Measurements from ENCODE around the gene HSD11B2.

HSD11B2 gene

DNA sequence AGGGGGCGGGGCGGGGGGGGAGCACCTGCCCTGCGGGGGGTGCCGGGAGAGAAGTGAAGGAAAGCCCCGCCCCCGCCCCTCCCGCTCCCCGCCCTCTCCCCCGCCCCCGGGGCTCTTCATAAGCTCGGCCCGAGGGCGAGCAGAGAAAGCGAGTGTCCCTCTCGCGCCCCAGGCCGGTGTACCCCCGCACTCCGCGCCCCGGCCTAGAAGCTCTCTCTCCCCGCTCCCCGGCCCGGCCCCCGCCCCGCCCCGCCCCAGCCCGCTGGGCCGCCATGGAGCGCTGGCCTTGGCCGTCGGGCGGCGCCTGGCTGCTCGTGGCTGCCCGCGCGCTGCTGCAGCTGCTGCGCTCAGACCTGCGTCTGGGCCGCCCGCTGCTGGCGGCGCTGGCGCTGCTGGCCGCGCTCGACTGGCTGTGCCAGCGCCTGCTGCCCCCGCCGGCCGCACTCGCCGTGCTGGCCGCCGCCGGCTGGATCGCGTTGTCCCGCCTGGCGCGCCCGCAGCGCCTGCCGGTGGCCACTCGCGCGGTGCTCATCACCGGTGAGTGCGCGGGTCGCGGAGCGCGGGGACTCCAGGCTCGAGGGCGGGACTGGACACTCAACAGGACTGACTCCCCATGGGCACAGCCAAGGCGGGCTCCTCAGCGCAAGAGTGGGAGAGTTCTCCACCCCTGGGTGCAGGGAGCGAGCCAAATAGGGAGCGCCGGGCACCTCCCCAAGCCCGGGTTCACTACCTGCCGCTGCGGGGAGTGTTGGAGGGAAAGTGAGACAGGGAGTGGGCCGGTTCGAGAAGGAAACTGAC lies at the start of gene HSD11B2:
HSD11B2 (plus strand) TSS at position 145 of the 798 bp plus-strand sequence; CDS start at position 273, 128 bp downstream.
- peak; percentile 60 for DNase-seq

DNA sequence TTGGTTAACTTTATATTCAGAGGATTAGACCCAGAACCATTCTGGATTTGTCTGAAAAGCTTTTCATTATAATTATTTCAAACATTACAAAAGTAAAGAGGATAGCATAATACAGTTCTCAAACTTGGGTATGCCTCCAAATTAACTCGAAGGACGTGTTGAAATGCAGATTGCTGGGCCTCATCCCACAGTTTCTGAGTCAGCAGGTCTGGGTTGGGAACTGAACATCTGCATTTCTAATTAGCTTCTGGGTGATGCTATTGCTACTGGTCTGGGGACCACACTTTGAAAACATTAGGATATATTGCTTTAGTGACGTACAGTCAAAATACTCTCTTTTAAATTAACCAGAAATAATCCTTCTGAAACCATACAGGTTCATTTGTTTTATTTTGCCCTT lies 47.6 kb upstream of the HSD11B2 start:
- peak; percentile 30 for DNase-seq

DNA sequence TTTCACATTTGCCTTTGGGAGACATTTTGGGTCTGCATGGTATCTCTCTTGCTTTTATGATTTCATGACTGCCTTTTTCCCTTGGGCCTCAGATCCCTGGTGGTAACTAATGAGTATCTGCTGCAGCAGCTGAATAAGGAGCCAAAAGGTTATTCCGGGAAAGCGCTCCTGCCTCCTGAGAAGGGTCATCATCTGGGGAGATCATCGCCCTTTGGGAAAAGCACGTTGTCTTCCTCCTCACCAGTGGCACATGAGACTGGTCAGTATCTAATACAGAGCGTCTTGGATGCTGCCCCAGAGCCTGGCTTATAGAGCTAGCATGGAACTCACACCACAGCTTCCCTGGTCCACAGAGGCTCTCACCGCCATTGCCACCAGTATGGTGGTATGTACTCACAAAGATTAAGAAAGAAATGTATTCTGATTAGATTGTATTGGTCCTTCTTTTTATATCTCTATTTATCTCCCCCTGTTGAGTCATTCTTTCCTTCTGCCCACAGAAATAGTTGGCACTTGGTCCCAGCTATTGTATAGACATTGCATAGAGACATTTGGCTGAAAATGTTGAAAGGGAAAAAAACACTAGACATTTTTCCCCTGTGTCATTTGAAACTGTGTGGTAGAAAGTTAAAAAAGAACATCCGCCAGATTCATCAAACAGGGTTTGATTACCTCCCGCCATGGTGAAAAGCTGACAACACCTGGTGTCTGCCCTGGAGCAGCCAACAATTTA lies 46.0 kb upstream of the HSD11B2 start:
- no peak for DNase-seq

DNA sequence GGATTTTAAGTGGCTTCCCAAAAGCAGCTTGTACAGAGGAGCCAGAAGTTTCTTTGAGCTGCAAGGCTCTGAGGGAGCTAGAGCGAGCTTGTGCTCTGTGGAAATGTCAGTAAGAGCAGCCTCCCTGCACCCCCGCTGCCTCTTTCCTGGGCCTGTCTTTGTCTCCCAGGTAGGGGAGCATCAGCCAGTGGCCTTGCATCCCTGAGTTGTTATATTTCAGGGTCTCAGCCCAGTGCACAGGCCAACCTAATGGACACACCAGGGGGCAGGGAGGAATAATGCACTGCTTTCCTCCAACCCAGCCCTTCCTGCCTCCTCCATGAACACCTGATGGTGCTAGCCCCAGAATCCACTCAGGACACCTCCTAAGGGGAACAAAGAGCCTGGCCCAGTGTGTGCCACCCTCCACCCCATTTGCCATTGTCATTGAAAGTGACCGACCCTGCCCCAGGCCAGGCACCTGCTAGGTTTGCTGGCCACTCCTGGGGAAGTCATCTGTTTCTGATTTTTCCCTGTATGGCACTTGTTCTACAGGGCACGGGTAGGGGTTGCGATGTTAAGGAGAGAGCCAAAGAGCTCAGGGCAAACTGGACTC lies 44.0 kb upstream of the HSD11B2 start:
- DNase-seq: no peak

DNA sequence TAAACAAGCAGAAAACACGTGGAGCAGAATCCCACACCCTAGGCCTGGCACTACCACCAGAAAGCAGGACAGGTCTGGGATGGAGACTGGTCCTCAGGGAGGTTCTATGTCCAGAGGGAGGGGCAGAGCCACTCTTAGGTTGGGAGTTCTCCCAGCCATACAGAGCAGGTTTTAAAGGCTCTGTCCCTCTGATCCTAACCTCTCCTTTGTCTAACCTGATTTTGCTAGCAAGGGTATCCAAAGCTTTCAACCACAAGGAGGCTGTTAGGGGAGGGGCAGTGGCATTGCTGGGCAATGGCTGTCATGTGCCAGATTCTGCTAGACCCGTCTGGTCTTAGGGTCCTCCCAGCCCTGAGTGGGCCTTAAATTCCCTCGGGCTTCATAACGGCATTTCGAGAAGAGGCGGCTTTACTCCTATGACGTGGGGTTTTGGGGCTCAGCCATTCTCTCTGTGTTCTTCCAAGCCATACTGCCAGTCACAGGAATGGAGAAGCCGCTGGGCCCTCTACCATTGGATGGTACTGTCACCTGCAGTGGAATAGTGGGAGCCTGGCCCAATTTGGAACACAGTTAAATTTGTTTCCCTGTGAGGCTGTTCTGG lies 43.3 kb upstream of the HSD11B2 start:
- no peak for DNase-seq

DNA sequence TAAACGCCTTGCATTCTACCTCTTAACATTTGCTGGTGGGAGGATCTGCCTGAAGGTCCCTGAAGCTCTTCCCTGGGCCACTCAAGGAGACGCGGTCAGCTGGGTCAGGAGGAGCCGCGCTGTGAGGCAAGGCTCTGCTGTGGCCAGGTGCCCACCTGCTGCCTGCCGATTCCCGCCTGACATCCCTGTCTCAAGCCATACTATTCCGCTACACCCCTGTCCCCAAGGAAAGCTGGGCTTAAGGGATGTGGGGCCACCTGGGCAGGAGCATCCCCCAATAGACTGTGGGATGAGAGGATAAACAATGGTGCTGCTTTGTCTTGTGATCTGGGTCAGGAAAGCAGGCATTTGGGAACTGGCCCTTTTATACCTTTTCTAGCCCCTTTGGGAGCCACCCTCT lies 42.7 kb upstream of the HSD11B2 start:
- no peak for DNase-seq

DNA sequence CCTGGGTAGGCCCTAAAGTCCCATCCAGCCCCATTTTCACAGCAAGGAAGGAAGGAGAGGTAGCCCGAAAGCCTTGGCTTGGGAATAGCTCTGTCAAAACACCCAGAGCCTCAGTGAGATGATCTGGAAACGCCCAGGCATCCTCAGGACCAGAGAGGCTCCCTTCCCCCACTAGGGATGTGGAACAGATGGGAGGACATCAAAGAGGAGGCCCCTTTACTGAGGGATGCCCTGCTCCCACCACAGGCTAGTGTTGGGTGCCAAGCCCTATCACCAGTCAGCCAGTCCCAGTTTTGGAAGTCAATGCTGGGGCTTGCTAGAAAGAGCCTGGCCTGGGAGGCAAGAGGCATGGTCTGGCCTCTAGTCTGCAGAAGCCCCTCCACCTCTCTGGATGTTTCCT lies 42.3 kb upstream of the HSD11B2 start:
- DNase-seq: no peak

DNA sequence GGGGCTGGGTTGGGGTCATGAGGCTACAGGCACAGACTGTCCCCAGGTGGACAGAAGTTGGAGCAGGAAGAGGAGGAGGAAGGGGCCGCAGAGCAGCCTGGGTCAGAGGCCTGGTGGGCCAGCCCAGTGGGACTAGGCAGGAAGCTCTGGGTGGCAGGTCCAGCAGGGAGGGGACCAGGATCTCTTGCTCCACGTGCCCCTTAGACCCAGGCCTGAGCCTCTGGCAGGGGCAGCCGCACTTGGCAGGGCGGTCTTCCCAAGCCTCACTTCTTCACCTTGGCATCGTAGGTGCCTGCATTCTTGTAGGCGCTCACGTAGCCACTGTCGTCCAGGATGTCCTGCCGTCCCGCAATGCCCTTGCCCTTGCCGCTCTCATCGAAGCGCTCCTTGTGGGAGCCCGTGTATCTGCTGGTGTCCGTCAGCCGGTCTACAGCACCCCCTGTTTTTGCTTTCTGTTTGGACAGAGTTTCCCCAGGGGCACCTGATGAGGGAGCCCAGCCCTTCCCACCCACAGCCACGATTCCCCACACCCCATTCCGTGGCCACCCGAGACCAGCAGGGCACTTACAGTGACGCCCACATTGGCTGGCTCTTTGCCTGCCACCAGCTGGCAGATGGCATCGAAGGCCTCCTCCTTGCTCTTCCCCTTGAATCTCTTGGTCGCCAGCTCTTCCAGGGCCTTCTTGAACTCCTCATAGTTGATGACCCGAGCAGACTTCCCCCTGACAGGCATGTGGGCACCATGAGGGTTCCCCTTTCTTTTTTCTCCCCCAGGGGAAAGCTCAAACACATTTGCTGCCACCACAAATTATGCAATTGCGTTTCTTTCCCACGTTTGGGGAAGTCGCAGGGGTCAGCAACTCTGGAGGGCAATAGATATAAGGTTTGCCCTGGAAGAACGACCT lies 40.8 kb upstream of the HSD11B2 start:
- DNase-seq: peak; percentile 92

DNA sequence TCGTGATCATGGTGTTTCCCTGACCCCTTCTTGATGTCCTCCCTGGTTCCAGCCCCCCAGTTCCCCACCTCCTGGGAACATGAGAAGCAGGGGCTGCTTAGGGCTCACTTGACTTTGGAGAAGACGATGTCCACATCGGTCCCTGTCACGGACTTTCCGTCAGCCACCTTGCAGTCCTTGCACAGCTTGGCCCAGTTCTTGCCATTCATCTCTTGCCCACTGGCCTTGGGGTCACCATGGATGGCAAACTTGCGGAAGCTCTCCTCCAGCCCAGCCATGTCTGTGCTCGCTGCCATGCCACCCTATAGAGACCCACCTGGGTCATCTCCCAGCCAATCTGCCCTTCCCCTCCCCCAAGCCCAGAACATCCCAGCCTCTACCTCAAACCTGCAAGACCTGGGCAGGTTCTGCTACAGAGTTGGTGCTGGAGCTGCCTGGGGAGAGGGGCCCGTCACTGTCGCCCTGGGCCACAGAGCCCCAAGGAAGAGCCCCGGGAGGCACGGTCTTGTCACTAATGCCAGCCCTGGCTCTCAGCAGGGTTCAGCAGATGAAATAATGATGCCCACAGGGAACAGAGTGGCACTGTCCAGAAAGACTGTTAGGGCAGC lies 40.0 kb upstream of the HSD11B2 start:
- DNase-seq: no peak

DNA sequence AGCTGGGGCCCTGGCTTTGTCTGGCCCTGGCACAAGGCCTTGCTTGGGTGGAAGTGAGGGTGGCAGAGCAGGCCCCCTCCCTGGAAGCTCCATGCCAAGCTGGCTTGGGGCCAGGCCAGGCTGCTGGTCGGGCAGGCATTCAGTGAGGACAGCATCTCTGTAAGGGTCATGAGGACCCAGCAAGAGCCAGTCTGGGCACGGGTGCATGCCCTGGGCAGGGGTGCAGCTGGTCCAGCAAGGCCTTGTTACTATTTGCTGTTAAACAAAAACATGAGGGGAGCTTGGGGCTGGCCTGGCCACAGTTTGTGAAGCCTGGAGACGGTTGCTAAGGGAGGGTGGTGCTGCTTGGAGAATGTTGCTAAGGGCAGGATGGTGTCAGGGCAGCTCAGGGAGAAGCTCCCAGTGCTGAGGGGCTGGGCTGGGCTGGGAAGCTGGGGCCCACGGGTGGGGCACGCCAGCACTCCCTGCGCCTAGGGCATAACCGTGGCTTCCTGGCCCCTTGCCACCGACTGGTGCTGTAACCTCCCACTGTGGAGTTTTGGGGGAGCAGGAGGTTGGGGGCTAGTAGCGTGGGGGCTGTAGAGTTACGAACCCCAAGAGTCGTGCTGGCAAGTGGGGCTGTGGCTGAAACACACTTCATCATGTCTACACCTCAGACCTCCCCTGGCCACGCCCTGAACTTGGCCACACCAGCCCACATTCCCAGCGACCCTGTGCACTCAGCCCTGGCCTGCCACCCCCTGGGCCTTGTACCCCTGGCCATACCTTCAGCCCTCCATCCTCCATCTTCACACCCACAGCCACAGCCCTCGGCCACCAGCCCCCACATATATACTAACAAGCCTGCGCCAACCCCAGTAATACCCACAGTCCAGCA lies 39.3 kb upstream of the HSD11B2 start:
- no peak for DNase-seq

DNA sequence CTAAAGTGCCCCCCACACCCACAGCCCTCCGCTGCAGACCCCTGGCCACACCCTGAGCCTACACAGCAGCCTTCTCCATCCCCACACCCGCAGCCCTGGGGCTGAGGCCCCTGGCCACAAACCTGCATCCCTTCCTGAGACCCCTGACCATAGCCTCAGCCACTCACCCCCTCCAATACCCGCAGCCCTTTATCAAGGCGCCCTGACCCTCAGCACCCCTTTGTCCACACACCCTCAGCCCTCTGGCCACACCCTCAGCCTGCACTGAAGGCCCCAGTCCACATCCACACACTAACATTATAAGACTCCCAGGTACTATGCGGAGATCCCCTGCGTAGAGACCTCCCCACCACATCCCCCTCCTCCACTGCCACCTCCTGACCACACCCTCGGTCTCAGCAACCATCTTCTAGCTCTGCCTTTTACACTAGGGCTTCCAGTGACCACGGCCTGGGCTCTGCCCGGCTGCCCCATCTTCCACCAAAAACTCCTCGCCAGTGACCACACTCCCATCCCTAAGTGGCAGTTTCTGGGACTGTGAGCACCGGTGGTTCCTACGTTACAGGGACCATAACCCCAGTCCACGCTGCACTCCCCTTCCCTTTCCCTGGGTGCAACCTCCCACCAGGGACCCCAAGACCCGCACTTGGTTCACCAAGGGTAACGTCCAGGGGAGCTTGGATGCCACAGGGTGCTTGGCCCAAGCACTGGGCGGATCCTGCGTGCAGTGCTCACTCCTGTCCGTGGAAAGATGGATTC lies 38.4 kb upstream of the HSD11B2 start:
- no peak for DNase-seq

DNA sequence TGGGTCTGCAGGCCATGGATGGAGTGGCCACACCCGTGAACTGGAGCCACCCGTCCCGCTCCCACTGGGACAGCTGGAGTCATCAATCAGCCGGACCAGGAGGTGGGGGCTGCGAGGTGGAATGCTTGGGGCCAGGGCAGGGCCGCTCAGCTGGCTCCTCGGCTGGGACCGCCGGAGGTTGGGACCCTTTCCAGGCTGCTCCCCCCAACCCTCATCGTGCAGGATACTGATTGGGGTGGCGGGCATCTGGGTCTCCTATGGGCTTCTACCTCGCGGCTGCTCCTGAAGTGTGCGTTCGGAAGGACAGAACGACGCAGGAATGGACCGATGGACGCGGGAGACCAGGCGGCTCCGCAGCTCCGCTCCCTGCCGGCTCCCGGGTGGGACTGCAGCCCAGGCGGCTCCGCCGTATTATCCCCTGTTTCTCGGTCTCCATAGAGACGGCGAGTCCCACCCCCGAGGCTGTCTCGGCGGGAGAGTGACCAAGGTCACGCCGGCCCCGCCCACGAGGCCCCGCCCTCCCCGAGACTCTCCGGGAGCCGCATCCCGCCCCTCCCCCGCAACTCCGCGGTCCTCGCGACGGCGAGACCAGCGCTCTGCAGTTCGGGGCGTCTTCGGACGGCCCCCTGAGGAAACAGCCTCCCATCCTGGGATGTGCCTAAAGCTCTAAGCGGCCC lies 37.7 kb upstream of the HSD11B2 start, which contains the start of gene TPPP3:
TPPP3 (minus strand) TSS at position 388 of the 677 bp plus-strand sequence. CDS start 2,387 bp downstream, outside the sequence.
- DNase-seq: peak; percentile 54

DNA sequence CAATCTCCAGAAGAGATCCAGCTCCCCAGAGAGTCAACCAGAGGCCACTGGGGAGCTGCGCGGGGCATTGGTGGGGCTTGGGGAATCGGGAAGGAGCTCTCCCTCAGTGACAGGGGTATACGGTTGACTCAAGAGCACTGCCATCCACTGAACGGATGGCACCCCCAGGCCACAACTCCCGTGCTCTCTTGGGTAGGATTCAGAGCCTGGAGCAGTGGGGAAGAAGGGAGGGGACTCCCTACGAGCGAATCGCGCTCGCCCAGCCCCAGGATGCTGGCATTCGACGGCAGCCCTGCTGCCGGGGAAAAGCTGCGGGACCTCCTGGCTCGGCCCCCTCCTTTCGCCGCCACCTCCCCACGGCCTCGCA lies 37.1 kb upstream of the HSD11B2 start:
- no peak for DNase-seq

DNA sequence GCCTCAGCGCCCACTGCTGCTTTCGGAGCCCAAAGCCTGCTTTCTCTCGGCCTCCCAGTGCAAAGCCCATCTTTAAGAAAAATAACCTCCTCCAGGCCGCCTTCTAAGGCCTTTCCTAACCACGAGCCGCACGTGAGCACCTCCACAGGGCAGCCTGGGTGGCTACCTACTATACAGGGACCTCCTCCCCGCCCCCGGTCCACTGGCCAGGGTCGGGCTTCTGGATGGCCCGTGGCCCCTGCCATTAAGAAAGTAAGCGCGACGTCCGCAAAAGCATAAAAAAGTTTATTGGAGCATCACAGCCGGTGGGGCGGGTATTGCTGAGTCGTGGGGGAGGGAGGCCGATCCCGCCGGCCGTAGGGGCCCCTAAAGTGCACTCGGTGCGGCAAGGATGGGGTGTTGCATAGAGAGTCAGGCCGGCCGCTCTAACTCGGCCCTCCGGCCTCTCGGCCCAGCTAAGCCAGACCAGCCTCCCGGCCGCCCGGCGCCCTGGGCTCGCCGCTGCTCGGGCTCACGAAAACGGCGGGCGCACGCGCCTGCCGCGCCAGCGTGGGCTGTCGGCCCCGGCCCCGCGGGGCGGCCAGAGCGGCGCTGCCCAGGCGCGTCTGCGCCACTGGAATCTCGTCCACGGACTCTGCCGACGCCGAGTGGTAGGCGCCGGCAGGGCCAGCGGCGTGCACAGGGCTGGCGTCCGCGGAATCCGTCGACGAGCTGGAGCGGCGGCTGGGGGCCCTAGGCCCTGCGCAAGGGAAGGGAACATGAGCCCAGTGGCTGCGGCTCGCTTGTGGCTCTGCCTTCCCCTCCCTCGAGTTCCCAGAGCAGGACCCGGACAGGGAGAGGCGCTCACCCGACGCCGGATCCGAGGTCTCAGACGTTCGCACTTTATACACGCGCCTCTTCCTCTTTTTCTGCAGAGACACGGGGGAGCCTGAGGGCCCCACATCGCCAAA lies 36.5 kb upstream of the HSD11B2 start:
- peak; percentile 60 for DNase-seq

DNA sequence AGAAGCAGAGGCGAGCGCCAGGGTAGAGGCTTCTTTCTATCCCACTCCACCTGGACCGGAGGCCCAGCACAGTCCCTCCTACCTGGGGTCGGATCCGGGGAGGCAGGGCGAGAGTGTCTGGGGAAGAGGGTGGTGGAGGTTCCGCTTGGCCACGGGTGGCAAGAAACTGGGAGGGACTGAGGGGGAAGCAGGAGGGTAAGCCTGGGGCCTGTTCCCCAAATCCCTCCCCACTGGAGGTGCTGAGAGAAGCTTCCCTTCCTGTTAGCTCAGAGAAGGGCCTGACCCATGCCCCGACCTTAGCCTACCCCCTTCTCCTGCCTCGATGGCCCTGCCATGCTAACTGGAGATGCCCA lies 35.8 kb upstream of the HSD11B2 start:
- DNase-seq: no peak

DNA sequence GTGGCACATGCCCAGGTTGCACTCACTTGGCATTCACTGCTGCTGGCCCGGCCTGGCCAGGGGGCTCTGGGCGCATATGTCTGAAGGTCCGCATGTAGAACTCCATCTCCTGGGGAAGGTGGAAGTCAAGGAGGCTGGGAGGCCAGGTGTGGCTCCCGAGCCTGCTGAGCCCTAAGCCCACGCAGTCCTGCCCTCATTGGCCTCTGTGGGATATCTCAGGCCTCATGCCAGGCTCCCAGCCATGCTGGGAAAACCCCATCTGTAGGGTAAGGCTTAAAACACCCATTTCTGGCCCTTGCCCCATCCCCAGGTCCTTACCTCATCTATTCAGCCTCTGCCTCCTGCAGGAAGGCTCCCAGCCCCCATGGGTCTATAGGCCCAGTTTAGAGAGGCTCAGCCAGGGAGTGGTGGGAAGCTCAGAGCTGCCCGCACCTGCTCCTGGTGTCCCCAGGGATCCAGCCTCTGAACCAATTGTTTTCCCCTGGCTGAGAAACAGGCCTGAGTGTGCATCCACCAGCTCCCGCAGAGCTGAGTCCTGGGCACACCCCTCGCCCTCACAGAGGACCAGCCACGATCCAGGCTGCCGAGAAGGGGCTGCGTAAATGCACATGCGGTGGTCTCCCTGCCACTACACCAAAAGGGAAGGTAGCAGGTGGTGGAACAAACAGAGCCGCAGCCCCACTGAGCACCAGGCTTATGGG lies 35.3 kb upstream of the HSD11B2 start:
- DNase-seq: no peak

DNA sequence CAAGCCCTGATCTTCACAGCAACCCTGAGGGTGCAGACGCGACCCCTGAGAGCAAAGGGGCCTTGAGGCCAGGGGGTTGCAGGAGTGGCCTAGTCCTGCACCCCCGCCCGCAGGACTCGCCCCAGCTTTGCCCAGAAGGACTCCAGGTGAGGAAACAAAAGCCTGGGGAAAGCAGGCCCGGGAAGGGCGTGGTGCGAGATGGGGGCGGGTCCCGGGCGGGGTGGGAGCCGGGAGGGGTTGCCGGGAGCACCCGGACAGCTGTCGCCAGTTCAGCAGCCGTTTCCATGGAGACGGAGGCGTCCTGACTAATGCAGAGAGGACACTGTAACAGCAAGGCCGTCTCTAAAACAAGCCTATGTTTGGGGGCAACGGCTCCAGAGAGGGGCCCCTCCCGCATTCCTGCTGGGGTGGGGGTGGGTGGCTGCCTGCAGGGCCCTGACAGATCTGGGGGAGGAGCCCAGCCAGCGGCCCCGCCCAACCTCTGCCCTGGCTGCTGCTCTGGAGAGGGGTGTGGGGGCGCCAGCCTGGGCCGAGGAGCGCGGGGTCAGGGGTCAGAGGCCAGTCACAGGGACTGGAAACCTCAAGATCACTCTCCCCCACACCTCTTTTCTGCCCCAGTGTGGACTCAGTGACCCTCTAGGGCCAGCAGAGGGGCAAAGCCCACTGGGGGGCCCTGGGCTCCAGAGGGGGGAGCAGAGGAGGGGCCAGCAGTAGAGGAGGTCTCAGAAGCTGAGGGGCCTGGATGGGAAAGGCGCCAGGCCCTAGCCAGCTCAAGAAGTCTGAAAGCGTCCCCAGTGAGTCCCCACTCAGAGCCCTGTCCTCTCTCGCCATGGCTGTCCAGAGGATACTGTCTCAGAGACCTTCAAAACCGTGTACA lies 34.5 kb upstream of the HSD11B2 start:
- no peak for DNase-seq
